CD8-positive, alpha-beta memory T cell (primary cell): ENCODE data around the gene OR10K2. TPM values are rescaled to one million over a fixed set of nuclear protein-coding genes. Genes with fewer than 3 reads are reported as not detected.

ENCODE experiments used
- polyA plus RNA-seq: library from polyadenylated mRNA; unstranded; fragments of 300-500 nt; fragmentation: Illumina TruSeq; gene quantifications from one replicate; pipeline ENCODE4 v1.2.3, GENCODE V29; 2021
- total RNA-seq, 2 experiments: library from RNA; stranded (reverse); gene quantifications; one replicate each; pipeline ENCODE4 v1.2.3, GENCODE V29; 2021

The OR10K2 gene
- total and polyA plus RNA-seq, 3 experiments from 2014 or later: not detected

Other genes with a start within 250 kb of the OR10K2 start
- not detected for gene CD1D, start 245.3 kb downstream of the OR10K2 start, total RNA-seq
- not detected for gene CD1D, start 245.3 kb downstream of the OR10K2 start, polyA plus RNA-seq
- under 1 TPM; 0.09 to 0.13 TPM for gene CD1A, start 171.8 kb downstream of the OR10K2 start, total RNA-seq
- gene CD1A, start 171.8 kb downstream of the OR10K2 start, polyA plus RNA-seq: not detected
- under 1 TPM; 0.31 to 0.37 TPM for gene CD1C, start 136.3 kb downstream of the OR10K2 start, total RNA-seq
- gene CD1C, start 136.3 kb downstream of the OR10K2 start, polyA plus RNA-seq: not detected
- not detected for gene CD1B, start 94.7 kb downstream of the OR10K2 start, total RNA-seq
- gene CD1B, start 94.7 kb downstream of the OR10K2 start, polyA plus RNA-seq: not detected
- gene CD1E, start 72.3 kb downstream of the OR10K2 start, total RNA-seq: not detected
- not detected for gene CD1E, start 72.3 kb downstream of the OR10K2 start, polyA plus RNA-seq
- gene OR10T2, start 26.8 kb downstream of the OR10K2 start, total RNA-seq: not detected
- not detected for gene OR10T2, start 26.8 kb downstream of the OR10K2 start, polyA plus RNA-seq
- not detected for gene OR10K1, start 35.6 kb upstream of the OR10K2 start, total RNA-seq
- not detected for gene OR10K1, start 35.6 kb upstream of the OR10K2 start, polyA plus RNA-seq
- not detected for gene OR10R2, start 46.0 kb upstream of the OR10K2 start, total RNA-seq
- not detected for gene OR10R2, start 46.0 kb upstream of the OR10K2 start, polyA plus RNA-seq
- gene OR6Y1, start 128.2 kb upstream of the OR10K2 start, total RNA-seq: not detected
- not detected for gene OR6Y1, start 128.2 kb upstream of the OR10K2 start, polyA plus RNA-seq
- gene OR6P1, start 144.3 kb upstream of the OR10K2 start, total RNA-seq: not detected
- gene OR6P1, start 144.3 kb upstream of the OR10K2 start, polyA plus RNA-seq: not detected
- not detected for gene OR10X1, start 153.7 kb upstream of the OR10K2 start, total RNA-seq
- gene OR10X1, start 153.7 kb upstream of the OR10K2 start, polyA plus RNA-seq: not detected
- gene OR10Z1, start 179.0 kb upstream of the OR10K2 start, total RNA-seq: not detected
- not detected for gene OR10Z1, start 179.0 kb upstream of the OR10K2 start, polyA plus RNA-seq